H9 (cell line): ENCODE results near the gene ABCC4. TPM values are rescaled to one million over a fixed set of nuclear protein-coding genes. Genes with fewer than 3 reads are reported as not detected.

Experiments used
- DNase-seq: peaks from one replicate; pipeline ENCODE4 v3.0.0-alpha.2; 2017
- H2AFZ ChIP-seq: one replicate; pipeline ENCODE4 v1.6.1; 2013; ENCODE audit warnings: mild to moderate bottlenecking, low read length, control low read depth, moderate library complexity
- H2AK5ac ChIP-seq: 2 replicates; pipeline ENCODE4 v1.6.1; 2013; ENCODE audit warnings: low read length, control low read depth, mixed read lengths; ENCODE audit not compliant: insufficient read length
- H2BK120ac ChIP-seq: one replicate; pipeline ENCODE4 v1.6.1; 2013; ENCODE audit warnings: low read depth, mild to moderate bottlenecking, low read length, control low read depth, inconsistent platforms; ENCODE audit not compliant: poor library complexity, severe bottlenecking
- H2BK12ac ChIP-seq: 2 replicates; pipeline ENCODE4 v1.6.1; 2013; ENCODE audit warnings: low read length, control low read depth, mixed read lengths, low read depth; ENCODE audit not compliant: insufficient read length
- H2BK15ac ChIP-seq: 2 replicates; pipeline ENCODE4 v1.6.1; 2013; ENCODE audit warnings: low read depth, low read length, control low read depth
- H2BK20ac ChIP-seq: one replicate; pipeline ENCODE4 v1.6.1; 2013; ENCODE audit warnings: low read depth, mild to moderate bottlenecking, low read length, control low read depth, inconsistent platforms; ENCODE audit not compliant: poor library complexity, severe bottlenecking
- H2BK5ac ChIP-seq: 2 replicates; pipeline ENCODE4 v1.6.1; 2013; ENCODE audit warnings: low read length, control low read depth, mixed read lengths; ENCODE audit not compliant: insufficient read length
- H3K14ac ChIP-seq: 2 replicates; pipeline ENCODE4 v1.6.1; 2013; ENCODE audit warnings: low read length, control low read depth; ENCODE audit not compliant: insufficient read depth
- H3K18ac ChIP-seq: 2 replicates; pipeline ENCODE4 v1.6.1; 2013; ENCODE audit warnings: low read depth, mild to moderate bottlenecking, mixed read lengths, low read length, control low read depth; ENCODE audit not compliant: insufficient read length
- H3K23ac ChIP-seq: 2 replicates; pipeline ENCODE4 v1.6.1; 2013; ENCODE audit warnings: low read length, control low read depth, mixed read lengths, low read depth; ENCODE audit not compliant: insufficient read length
- H3K23me2 ChIP-seq: 2 replicates; pipeline ENCODE4 v1.6.1; 2013; ENCODE audit warnings: low read depth, mild to moderate bottlenecking, mixed read lengths, low read length, control low read depth; ENCODE audit not compliant: insufficient read length, poor library complexity, severe bottlenecking
- H3K27ac ChIP-seq: 2 replicates; pipeline ENCODE4 v1.5.1; 2013; ENCODE audit warnings: low read length, control low read depth, mixed read lengths, low read depth; ENCODE audit not compliant: insufficient read length
- H3K27me3 ChIP-seq: 2 replicates; pipeline ENCODE4 v1.6.1; 2013; ENCODE audit warnings: low read length, control low read depth, inconsistent platforms; ENCODE audit not compliant: insufficient read depth
- H3K4ac ChIP-seq: 2 replicates; pipeline ENCODE4 v1.6.1; 2013; ENCODE audit warnings: low read depth, mild to moderate bottlenecking, control low read depth, inconsistent platforms, low read length, moderate library complexity
- H3K4me1 ChIP-seq: 2 replicates; pipeline ENCODE4 v1.6.1; 2013; ENCODE audit warnings: low read length, control low read depth, inconsistent platforms; ENCODE audit not compliant: insufficient read depth
- H3K4me2 ChIP-seq: 2 replicates; pipeline ENCODE4 v1.6.1; 2013; ENCODE audit warnings: low read length, control low read depth, mixed read lengths; ENCODE audit not compliant: insufficient read length, insufficient read depth
- H3K56ac ChIP-seq: 2 replicates; pipeline ENCODE4 v1.6.1; 2013; ENCODE audit warnings: low read depth, mild to moderate bottlenecking, mixed read lengths, low read length, control low read depth; ENCODE audit not compliant: insufficient read length
- H3K79me1 ChIP-seq: 2 replicates; pipeline ENCODE4 v1.6.1; 2013; ENCODE audit warnings: low read depth, mild to moderate bottlenecking, moderate library complexity, low read length, control low read depth, inconsistent platforms; ENCODE audit not compliant: insufficient read depth, poor library complexity, severe bottlenecking
- H3K79me2 ChIP-seq: 2 replicates; pipeline ENCODE4 v1.6.1; 2013; ENCODE audit warnings: low read length, control low read depth, inconsistent platforms; ENCODE audit not compliant: insufficient read depth
- H3K9ac ChIP-seq: 2 replicates; pipeline ENCODE4 v1.6.1; 2013; ENCODE audit warnings: low read length, control low read depth, mixed read lengths; ENCODE audit not compliant: insufficient read length; ENCODE audit errors: extremely low read depth
- H3K9me3 ChIP-seq: one replicate; pipeline ENCODE4 v1.6.1; 2013; ENCODE audit warnings: low read depth, low read length, inconsistent platforms; ENCODE audit not compliant: control insufficient read depth
- H3T11ph ChIP-seq: one replicate; pipeline ENCODE4 v1.6.1; 2013; ENCODE audit warnings: mild to moderate bottlenecking, low read length, control low read depth, inconsistent platforms
- H4K20me1 ChIP-seq: one replicate; pipeline ENCODE4 v1.6.1; 2013; ENCODE audit not compliant: control insufficient read depth, insufficient read length, insufficient read depth
- H4K5ac ChIP-seq: 2 replicates; pipeline ENCODE4 v1.6.1; 2013; ENCODE audit warnings: low read depth, mild to moderate bottlenecking, mixed read lengths, low read length, control low read depth; ENCODE audit not compliant: insufficient read length
- H4K8ac ChIP-seq: replicated peaks from 2 replicates; pipeline ENCODE4 v1.6.1; 2013; ENCODE audit warnings: low read length, control low read depth, mixed read lengths, low read depth; ENCODE audit not compliant: insufficient read length
- H4K91ac ChIP-seq: 2 replicates; pipeline ENCODE4 v1.6.1; 2013; ENCODE audit warnings: low read depth, mild to moderate bottlenecking, moderate library complexity, mixed read lengths, low read length, control low read depth; ENCODE audit not compliant: insufficient read length
- H3K27ac Mint-ChIP-seq, 3 experiments: 2 replicates in 2 of 3; 3 replicates in 1 of 3; pipeline ENCODE4 v1.8.0; 2020 to 2021; ENCODE audit warnings: mixed read lengths in 3 of 3, mild to moderate bottlenecking in 1 of 3, moderate library complexity in 1 of 3
- H3K27me3 Mint-ChIP-seq: 2 replicates; pipeline ENCODE4 v1.8.0; 2021; ENCODE audit warnings: low read depth, mild to moderate bottlenecking, moderate library complexity, mixed read lengths
- H3K36me3 Mint-ChIP-seq, 3 experiments: 2 replicates in 2 of 3; 3 replicates in 1 of 3; pipeline ENCODE4 v1.8.0; 2020 to 2021; ENCODE audit warnings: low read depth in 3 of 3, mixed read lengths in 3 of 3; ENCODE audit not compliant: insufficient read depth in 1 of 3
- H3K4me1 Mint-ChIP-seq, 2 experiments: 2 replicates each; pipeline ENCODE4 v1.8.0; 2020; ENCODE audit warnings: mixed read lengths in 2 of 2
- H3K4me3 Mint-ChIP-seq, 2 experiments: 2 replicates in 1 of 2; 3 replicates in 1 of 2; pipeline ENCODE4 v1.8.0; 2020 to 2021; ENCODE audit warnings: mild to moderate bottlenecking in 2 of 2, mixed read lengths in 2 of 2, moderate library complexity in 1 of 2
- H3K9me3 Mint-ChIP-seq, 2 experiments: 2 replicates in 1 of 2; 3 replicates in 1 of 2; pipeline ENCODE4 v1.8.0; 2020; ENCODE audit warnings: mild to moderate bottlenecking in 2 of 2, mixed read lengths in 2 of 2, moderate library complexity in 1 of 2
- WGBS: extraction: QIAGEN DNeasy Blood & Tissue Kit; methylation state at CpG from one replicate; pipeline ENCODE4 v1.1.7; 2013; ENCODE audit warnings: missing lambda C conversion rate, low lambda C conversion rate, mixed read lengths; ENCODE audit not compliant: insufficient read length; ENCODE audit errors: extremely low coverage; 5-methylcytosine and 5-hydroxymethylcytosine counted together
- total RNA-seq: library from RNA; stranded (reverse); gene quantifications from 2 replicates; pipeline ENCODE4 v1.2.1, GENCODE V29; 2021
- TF ChIP-seq, protein P1 (sequence below): fragments of 200-600 bp; sonication (generic); conservative IDR thresholded peaks from 3 replicates; pipeline ENCODE4 v1.8.0; 2021; ENCODE audit warnings: antibody characterized with exemption, mild to moderate bottlenecking

ABCC4 gene
- total RNA-seq, 1 experiment from 2014 or later: 5.9 TPM

DNA sequence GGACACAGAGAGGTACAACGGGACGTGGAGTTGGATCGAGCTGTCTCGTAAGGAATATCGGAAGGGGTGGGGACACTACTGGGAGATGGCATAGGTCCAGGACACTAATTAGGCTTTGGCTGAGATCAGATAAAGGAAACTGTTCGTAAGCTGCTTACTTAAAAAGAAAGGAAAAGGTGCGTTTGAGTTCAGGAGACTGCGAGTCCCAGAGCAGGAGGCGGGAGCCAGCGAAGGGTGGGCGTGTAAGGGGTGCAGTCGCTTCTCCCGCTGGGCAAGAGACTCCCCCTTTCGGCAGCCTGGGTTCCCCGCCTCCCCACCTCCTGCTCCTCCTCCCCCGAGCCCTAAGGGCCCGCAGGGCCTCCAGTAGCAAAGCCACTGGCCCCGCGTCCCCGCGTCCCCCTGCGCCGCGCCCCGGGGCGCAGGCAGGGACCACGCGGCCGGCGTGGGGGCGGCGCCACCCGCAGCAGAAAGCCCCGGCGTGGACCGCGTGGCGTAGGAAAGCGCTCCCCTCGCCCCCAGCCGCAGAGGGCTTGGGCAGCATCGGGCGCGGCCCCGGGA, 547 bp downstream of the ABCC4 start:
- Histone ChIP-seq H3K4me2 (peak overlapping the region; percentile 86), H2BK5ac (no peak overlapping the region), H3K4me1 (no peaks in the 10 kb centered on the region), H2AFZ (peak overlapping the region; percentile 15), H4K91ac (no peak overlapping the region), H3K79me2 (no peaks in the 10 kb centered on the region), H4K8ac (no peak overlapping the region), H2BK12ac (no peak overlapping the region), H3T11ph (no peak overlapping the region), H3K14ac (peak overlapping the region; percentile 90), H3K56ac (no peak overlapping the region), H4K5ac (no peak overlapping the region), H3K79me1 (no peaks in the 10 kb centered on the region), H4K20me1 (no peaks in the 10 kb centered on the region), H3K23ac (no peak overlapping the region), H2BK15ac (no peak overlapping the region), H3K27me3 (peaks cover 7% of the 10 kb centered on the region; the same call in 1 of the 2 replicates), H3K18ac (peak overlapping the region; percentile 61), H3K4ac (no peak overlapping the region), H3K23me2 (peaks cover 6% of the 10 kb centered on the region), H3K9ac (no peak overlapping the region), H3K9me3 (no peaks in the 10 kb centered on the region), H2AK5ac (no peak overlapping the region), H2BK120ac (no peak overlapping the region), H3K27ac (no peak overlapping the region), H2BK20ac (no peak overlapping the region)
- TF ChIP-seq, protein P1, sequence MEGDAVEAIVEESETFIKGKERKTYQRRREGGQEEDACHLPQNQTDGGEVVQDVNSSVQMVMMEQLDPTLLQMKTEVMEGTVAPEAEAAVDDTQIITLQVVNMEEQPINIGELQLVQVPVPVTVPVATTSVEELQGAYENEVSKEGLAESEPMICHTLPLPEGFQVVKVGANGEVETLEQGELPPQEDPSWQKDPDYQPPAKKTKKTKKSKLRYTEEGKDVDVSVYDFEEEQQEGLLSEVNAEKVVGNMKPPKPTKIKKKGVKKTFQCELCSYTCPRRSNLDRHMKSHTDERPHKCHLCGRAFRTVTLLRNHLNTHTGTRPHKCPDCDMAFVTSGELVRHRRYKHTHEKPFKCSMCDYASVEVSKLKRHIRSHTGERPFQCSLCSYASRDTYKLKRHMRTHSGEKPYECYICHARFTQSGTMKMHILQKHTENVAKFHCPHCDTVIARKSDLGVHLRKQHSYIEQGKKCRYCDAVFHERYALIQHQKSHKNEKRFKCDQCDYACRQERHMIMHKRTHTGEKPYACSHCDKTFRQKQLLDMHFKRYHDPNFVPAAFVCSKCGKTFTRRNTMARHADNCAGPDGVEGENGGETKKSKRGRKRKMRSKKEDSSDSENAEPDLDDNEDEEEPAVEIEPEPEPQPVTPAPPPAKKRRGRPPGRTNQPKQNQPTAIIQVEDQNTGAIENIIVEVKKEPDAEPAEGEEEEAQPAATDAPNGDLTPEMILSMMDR: 0 out of 3 replicates have a peak, but pooled peaks have one; percentile 14
- peaks cover 5 to 15% of the 10 kb centered on the region in 2 experiments for H3K4me1 Mint-ChIP-seq
- peaks cover 0 to 11% of the 10 kb centered on the region in 2 experiments; a peak in 1 of 5 replicates for H3K9me3 Mint-ChIP-seq
- peaks cover 51% of the 10 kb centered on the region for H3K27me3 Mint-ChIP-seq
- DNase-seq: peak; percentile 50
- H3K4me3 Mint-ChIP-seq: peak overlapping the region; percentile 76 to 89
- no peak overlapping the region for H3K27ac Mint-ChIP-seq
- peaks cover 1 to 4% (median 3%) of the 10 kb centered on the region in 3 experiments; a peak in 4 of 7 replicates for H3K36me3 Mint-ChIP-seq
- no CpG with 5 or more reads among the region's 45 CpGs for WGBS
